WERI-Rb-1 (cell line): ENCODE measurements around the gene SH3RF3.

Source experiments
- DNase-seq: peaks from one replicate; pipeline ENCODE4 v3.0.0-alpha.2; 2020
- H3K27ac ChIP-seq: fragments of 250-450 bp; sonication (Bioruptor Pico); 2 replicates; pipeline ENCODE4 v1.5.1; 2020; ENCODE audit warnings: mild to moderate bottlenecking, moderate library complexity
- H3K27me3 ChIP-seq: fragments of 250-450 bp; sonication (Bioruptor Pico); 2 replicates; pipeline ENCODE4 v1.5.1; 2021; ENCODE audit warnings: mild to moderate bottlenecking, low read depth, moderate library complexity; ENCODE audit not compliant: insufficient read depth, severe bottlenecking
- H3K36me3 ChIP-seq: fragments of 250-450 bp; sonication (Bioruptor Pico); 2 replicates; pipeline ENCODE4 v1.5.1; 2020; ENCODE audit warnings: mild to moderate bottlenecking, moderate library complexity
- H3K4me3 ChIP-seq: 2 replicates; pipeline ENCODE4 v1.5.1; 2011; ENCODE audit warnings: low read depth, mild to moderate bottlenecking, control low read depth, low read length
- H3K9me3 ChIP-seq: fragments of 250-450 bp; sonication (Bioruptor Pico); 2 replicates; pipeline ENCODE4 v1.5.1; 2021; ENCODE audit warnings: mild to moderate bottlenecking, moderate library complexity; ENCODE audit not compliant: severe bottlenecking
- TF ChIP-seq, protein P1 (sequence below): IDR thresholded peaks from 2 replicates; pipeline ENCODE4 v1.5.1; 2011; ENCODE audit warnings: low read depth, mild to moderate bottlenecking, control low read depth, inconsistent platforms, low read length

Gene SH3RF3

DNA sequence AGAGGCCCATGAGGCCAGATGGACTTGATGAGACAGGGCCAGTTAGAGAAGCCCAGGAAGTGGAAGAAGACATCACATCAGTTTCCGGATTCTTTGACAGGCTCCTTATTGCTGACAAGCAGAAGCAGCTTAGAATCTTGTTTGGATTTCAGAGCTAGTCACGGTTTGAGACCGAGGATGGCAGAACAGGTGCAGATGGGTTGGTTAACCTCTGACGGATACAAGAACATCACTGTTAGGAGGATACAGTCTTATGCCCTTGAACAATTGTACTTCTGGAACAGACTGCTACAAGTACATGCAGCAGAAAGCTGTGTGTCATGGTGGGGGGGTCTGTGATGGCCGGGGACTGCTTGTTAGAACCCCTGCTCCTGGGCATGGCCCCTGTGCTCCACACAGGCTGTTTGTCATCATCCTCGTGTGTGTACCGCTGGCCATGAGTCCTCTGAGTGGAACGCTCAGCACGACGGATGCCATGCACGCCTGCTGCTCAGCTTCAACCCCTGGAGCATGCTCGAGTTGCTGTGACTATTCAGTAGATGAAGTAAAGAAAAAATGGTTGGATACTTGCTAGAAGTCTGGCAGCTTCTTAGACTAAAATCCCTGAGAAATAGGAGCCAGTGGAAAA, 217.7 kb downstream of the SH3RF3 start:
- no peaks in the 10 kb centered on the region for H3K9me3 ChIP-seq
- no peaks in the 10 kb centered on the region for H3K27me3 ChIP-seq
- TF ChIP-seq, protein P1, sequence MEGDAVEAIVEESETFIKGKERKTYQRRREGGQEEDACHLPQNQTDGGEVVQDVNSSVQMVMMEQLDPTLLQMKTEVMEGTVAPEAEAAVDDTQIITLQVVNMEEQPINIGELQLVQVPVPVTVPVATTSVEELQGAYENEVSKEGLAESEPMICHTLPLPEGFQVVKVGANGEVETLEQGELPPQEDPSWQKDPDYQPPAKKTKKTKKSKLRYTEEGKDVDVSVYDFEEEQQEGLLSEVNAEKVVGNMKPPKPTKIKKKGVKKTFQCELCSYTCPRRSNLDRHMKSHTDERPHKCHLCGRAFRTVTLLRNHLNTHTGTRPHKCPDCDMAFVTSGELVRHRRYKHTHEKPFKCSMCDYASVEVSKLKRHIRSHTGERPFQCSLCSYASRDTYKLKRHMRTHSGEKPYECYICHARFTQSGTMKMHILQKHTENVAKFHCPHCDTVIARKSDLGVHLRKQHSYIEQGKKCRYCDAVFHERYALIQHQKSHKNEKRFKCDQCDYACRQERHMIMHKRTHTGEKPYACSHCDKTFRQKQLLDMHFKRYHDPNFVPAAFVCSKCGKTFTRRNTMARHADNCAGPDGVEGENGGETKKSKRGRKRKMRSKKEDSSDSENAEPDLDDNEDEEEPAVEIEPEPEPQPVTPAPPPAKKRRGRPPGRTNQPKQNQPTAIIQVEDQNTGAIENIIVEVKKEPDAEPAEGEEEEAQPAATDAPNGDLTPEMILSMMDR = no peak
- DNase-seq = no peak
- no peak overlapping the region for H3K27ac ChIP-seq
- H3K4me3 ChIP-seq = no peak overlapping the region
- H3K36me3 ChIP-seq = no peaks in the 10 kb centered on the region

DNA sequence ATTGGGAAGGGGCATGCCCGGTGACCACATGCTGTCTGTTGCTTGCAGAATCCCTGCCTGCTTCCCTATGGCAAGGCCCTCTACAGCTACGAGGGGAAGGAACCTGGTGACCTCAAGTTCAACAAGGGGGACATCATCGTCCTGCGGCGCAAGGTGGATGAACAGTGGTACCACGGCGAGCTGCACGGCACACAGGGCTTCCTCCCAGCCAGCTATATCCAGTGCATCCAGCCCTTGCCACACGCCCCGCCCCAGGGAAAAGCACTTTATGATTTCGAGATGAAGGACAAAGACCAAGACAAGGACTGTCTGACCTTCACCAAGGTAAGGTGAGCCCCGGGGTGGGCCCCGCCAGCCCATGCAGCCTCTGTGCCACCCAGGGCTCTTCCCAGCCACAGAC, 218.6 kb downstream of the SH3RF3 start:
- Histone ChIP-seq H3K4me3 (no peak overlapping the region), H3K27ac (no peak overlapping the region), H3K9me3 (no peaks in the 10 kb centered on the region), H3K27me3 (no peaks in the 10 kb centered on the region), H3K36me3 (no peaks in the 10 kb centered on the region)
- DNase-seq = no peak
- TF ChIP-seq, protein P1 = no peak

DNA sequence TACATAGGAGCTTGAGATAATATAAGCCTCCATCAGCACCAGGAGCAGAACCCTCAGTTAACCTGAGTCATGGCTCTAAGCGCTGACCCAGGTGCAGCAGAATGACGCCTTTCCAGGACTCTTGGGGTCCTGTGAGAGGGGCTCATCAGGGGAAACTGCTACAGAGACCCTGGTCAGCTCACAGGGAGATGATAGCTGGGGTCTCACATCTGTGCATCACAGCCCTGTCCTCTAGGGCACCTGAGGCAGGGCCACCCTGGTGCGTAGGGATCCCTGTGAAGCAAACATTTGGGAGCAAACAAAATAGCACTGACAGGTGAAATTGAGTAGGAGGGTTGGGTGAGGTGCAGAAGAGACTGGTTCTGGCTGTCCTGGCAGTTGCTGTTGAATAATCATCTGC, 219.2 kb downstream of the SH3RF3 start:
- H3K27ac ChIP-seq = no peak overlapping the region
- TF ChIP-seq, protein P1 = no peak
- H3K27me3 ChIP-seq = no peaks in the 10 kb centered on the region
- no peak for DNase-seq
- no peaks in the 10 kb centered on the region for H3K36me3 ChIP-seq
- H3K4me3 ChIP-seq = no peak overlapping the region
- no peaks in the 10 kb centered on the region for H3K9me3 ChIP-seq

DNA sequence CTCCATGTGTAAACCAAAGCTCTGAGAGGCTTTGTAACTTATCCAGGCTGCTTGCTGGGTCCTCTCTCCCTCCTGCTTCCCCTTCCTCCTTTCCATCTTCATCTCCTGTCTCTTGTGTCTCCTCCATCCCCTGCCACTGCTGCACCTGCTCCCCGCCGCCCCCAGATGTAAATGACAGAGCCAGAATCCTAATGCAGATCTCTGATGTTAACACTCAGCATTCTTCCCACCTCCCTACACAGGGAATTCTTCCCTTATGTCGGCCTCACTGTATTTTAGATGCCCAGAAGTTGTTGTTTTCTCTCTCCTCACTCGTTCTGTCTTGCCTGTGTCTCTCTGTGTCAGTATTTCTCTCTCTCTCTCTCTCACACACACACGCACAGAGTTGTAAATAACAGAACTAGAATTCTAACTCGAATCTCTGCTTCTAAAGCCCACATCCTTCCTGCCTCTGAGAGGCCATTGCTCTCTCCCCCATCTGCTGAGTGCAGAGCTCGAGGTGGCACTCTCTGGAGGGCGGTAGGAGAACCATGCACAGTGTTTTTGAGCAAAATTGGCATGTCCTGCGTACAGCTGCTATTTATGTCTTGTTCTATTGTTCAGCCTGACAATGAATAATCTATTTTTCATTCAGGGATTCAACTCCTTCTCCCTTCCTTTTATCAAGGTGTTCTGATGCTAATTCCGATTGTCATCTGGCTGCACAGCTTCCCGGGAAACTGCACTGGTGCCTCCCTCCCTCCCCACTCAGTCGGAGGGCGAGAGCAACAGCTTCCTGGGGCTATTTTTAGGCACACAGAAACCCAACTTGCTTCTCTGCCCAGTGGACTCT, 219.9 kb downstream of the SH3RF3 start:
- no peak overlapping the region for H3K27ac ChIP-seq
- TF ChIP-seq, protein P1 = no peak
- H3K27me3 ChIP-seq = no peaks in the 10 kb centered on the region
- no peak overlapping the region for H3K4me3 ChIP-seq
- H3K9me3 ChIP-seq = no peaks in the 10 kb centered on the region
- H3K36me3 ChIP-seq = no peaks in the 10 kb centered on the region
- no peak for DNase-seq

DNA sequence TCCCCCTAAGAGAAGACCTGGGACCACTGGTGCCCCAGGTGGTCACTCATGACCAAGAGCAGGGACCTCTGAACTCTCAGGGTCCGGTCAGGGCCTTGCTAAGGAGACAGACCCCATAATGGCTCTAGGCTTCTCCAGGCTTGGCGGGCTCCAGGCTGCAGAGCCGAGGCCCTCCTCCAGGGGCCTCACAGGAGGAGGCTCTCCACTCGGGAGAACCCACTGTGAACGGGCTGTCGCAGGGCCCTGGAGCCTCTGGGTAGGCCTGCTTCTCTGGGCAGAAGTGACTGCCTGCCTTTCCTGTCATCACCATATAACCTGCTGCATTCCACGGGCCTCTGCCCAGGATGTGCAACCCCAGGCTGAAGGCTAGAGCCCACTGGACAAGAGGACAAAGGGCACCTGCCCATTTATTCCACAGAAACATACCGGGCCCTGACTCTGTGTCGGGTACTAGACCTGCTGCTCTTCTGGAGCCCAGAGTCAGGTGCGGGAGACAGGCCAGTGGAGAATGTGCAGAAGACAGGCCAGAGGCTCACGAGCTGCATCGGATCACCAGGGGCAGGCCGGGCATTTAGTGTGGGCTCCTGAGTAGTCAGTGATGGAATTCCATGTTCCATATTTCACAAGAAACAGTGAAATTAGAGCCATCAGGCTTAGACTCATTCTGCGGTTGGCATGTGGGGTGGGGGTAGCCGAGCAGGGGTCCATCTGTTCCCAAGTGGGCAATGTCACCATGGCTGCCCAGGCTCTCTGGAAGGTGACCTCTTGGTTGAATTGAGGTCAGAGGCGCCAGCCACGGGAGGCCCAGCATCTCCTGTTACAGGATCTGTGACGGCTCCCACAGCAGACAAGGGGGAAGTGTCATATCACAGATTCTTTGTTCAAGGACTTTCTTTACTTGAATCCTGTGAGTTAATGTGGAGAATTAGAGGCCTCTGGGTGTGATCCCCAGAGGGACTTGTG, 220.8 kb downstream of the SH3RF3 start:
- Histone ChIP-seq H3K36me3 (no peaks in the 10 kb centered on the region), H3K9me3 (no peaks in the 10 kb centered on the region), H3K27ac (no peak overlapping the region), H3K4me3 (no peak overlapping the region), H3K27me3 (no peaks in the 10 kb centered on the region)
- TF ChIP-seq, protein P1 = peak; percentile 33; the same call in 1 of the 2 replicates
- DNase-seq = no peak
